ENCODE measurements around the gene VASH2.

GRCh38 chr1:212970085-212970484 lies 19.7 kb downstream of the VASH2 start:
- TF ChIP-seq CTCF (IDR thresholded peaks at IDR 0.05) (no peak), EZH2 (IDR thresholded peaks at IDR 0.05; ENCODE audit: borderline replicate concordance, insufficient read depth, low read depth, low read length, poor library complexity, severe bottlenecking) (no peak)

Data from B cell (primary cell).